OCI-LY7 (cell line): ENCODE results near the gene RASA2. TPM values are rescaled to one million over a fixed set of nuclear protein-coding genes. Genes with fewer than 3 reads are reported as not detected.

ENCODE experiments used
- BruUV-seq: library from RNA; stranded (reverse); fragments of 400-500 nt; replicated peaks from 2 replicates; lab custom pipeline; 2021; lab: Mats Ljungman, UMichigan
- CTCF ChIA-PET: fragments of 300-600 bp; sonication (Branson Sonifier 250); formaldehyde crosslinking; loops from one replicate; lab custom pipeline; 2022; ENCODE audit warnings: antibody characterized with exemption; ENCODE audit not compliant: unreplicated experiment; lab: Charles Lee
- POLR2A ChIA-PET: fragments of 300-600 bp; sonication (Branson Sonifier 250); formaldehyde crosslinking; loops from one replicate; lab custom pipeline; 2022; ENCODE audit warnings: antibody characterized with exemption; lab: Charles Lee
- DNase-seq: peaks from one replicate; pipeline ENCODE4 v3.0.0-alpha.2; 2015; ENCODE audit warnings: low spot score
- H2AFZ ChIP-seq: fragments of 200-600 bp; sonication (generic), shearing (Covaris generic); 2 replicates; pipeline ENCODE4 v1.6.1; 2014; ENCODE audit warnings: mild to moderate bottlenecking, antibody characterized with exemption, low read length, moderate library complexity
- H3K27ac ChIP-seq: fragments of 200-600 bp; sonication (generic); 2 replicates; pipeline ENCODE4 v1.5.1; 2014; ENCODE audit warnings: mixed run types, low read depth, mild to moderate bottlenecking, moderate library complexity, low read length, inconsistent platforms; ENCODE audit not compliant: poor library complexity, severe bottlenecking
- H3K36me3 ChIP-seq: fragments of 200-600 bp; sonication (generic); 2 replicates; pipeline ENCODE4 v1.6.1; 2014; ENCODE audit warnings: mild to moderate bottlenecking, antibody characterized with exemption, low read length, moderate library complexity, mixed read lengths; ENCODE audit not compliant: insufficient read depth
- H3K4me1 ChIP-seq: fragments of 200-600 bp; sonication (generic); 2 replicates; pipeline ENCODE4 v1.5.1; 2014; ENCODE audit warnings: mild to moderate bottlenecking, low read length; ENCODE audit not compliant: insufficient read depth, poor library complexity, severe bottlenecking
- H3K4me2 ChIP-seq: fragments of 200-600 bp; sonication (generic); 2 replicates; pipeline ENCODE4 v1.6.1; 2014; ENCODE audit warnings: mild to moderate bottlenecking, low read length
- H3K4me3 ChIP-seq: fragments of 200-600 bp; sonication (generic); 2 replicates; pipeline ENCODE4 v1.5.1; 2014; ENCODE audit warnings: mild to moderate bottlenecking, low read depth, low read length; ENCODE audit not compliant: poor library complexity, severe bottlenecking
- H3K79me2 ChIP-seq: fragments of 200-600 bp; sonication (generic); 2 replicates; pipeline ENCODE4 v1.6.1; 2016; ENCODE audit warnings: low read depth, mild to moderate bottlenecking, low read length, moderate library complexity, mixed read lengths; ENCODE audit not compliant: insufficient read depth
- H3K9me2 ChIP-seq: fragments of 200-600 bp; sonication (generic); 2 replicates; pipeline ENCODE4 v1.6.1; 2016; ENCODE audit warnings: mild to moderate bottlenecking, low read length, mixed read lengths; ENCODE audit not compliant: insufficient read depth
- H3K9me3 ChIP-seq: fragments of 200-600 bp; sonication (generic); 2 replicates; pipeline ENCODE4 v1.6.1; 2014; ENCODE audit warnings: mild to moderate bottlenecking, mixed run types, low read length, mixed read lengths
- H4K20me1 ChIP-seq: fragments of 200-600 bp; sonication (generic); 2 replicates; pipeline ENCODE4 v1.6.1; 2014; ENCODE audit warnings: mild to moderate bottlenecking, antibody characterized with exemption, low read length, moderate library complexity, mixed read lengths; ENCODE audit not compliant: insufficient read depth
- CTCF ChIP-seq: fragments of 200-600 bp; sonication (generic); conservative IDR thresholded peaks from 2 replicates; pipeline ENCODE4 v1.5.1; 2014; ENCODE audit warnings: mild to moderate bottlenecking, antibody characterized with exemption, low read length, moderate library complexity, mixed read lengths
- EZH2phosphoT487 ChIP-seq: fragments of 200-600 bp; sonication (generic); IDR thresholded peaks from 2 replicates; pipeline ENCODE4 v1.6.1; 2018; ENCODE audit warnings: low read depth, borderline replicate concordance, mild to moderate bottlenecking, mixed run types, antibody characterized with exemption, low read length, moderate library complexity, mixed read lengths
- intact Hi-C: fragments of 100-400 bp; cut with micrococcal nuclease; formaldehyde crosslinking; loops from one replicate; pipeline ENCODE4 v1.10.0; 2022; ENCODE audit not compliant: unreplicated experiment
- total RNA-seq, 2 experiments: library from RNA; depleted of rRNA in 1 of 2; stranded (reverse); fragments of >200 nt in 1 of 2; shearing (Covaris generic) in 1 of 2; gene quantifications; 2 replicates each; pipeline ENCODE4 v1.2.3, GENCODE V29; 2014 to 2022

Gene RASA2
- total RNA-seq, 2 experiments from 2014 or later, result 11.0 to 21.7 TPM

GRCh38 chr3:141452773-141453172 lies 34.1 kb upstream of the RASA2 start:
- Histone ChIP-seq H3K9me3 (no peaks in the 10 kb centered on the region), H4K20me1 (no peaks in the 10 kb centered on the region), H3K4me1 (peaks cover 8% of the 10 kb centered on the region), H3K4me3 (no peak overlapping the region), H3K79me2 (no peaks in the 10 kb centered on the region), H3K27ac (no peak overlapping the region), H3K4me2 (no peak overlapping the region), H2AFZ (peak overlapping the region; percentile 93), H3K9me2 (no peaks in the 10 kb centered on the region), H3K36me3 (no peaks in the 10 kb centered on the region)
- CTCF ChIA-PET, result interaction anchor here (0.7 to 2.3 kb wide), 6 partner anchors 66 to 149 kb away, joined by 3 to 12 read pairs (median 4); no protein-coding TSS in a partner anchor
- intact Hi-C loops, result loop anchor here (1.0 to 5.0 kb wide), 4 partner anchors 91 to 220 kb away; partner anchors contain the start of gene PXYLP1
- no peak for TF ChIP-seq EZH2phosphoT487
- TF ChIP-seq CTCF, result no peak
- no peak for DNase-seq
- BruUV-seq, result no TSS peak
- POLR2A ChIA-PET, result interaction anchor here (0.6 to 2.3 kb wide), 17 partner anchors 9 to 961 kb away, joined by 3 to 16 read pairs (median 4); partner anchors contain the start of gene PXYLP1

- no peaks in the 10 kb centered on the region for H3K79me2 ChIP-seq
- no peak overlapping the region for H3K4me3 ChIP-seq
- CTCF ChIA-PET, result interaction anchor here (0.7 to 1.4 kb wide), 3 partner anchors 9 to 149 kb away, joined by 4 to 7 read pairs (median 4); no protein-coding TSS in a partner anchor
- H3K4me2 ChIP-seq, result no peak overlapping the region
- no peaks in the 10 kb centered on the region for H3K9me3 ChIP-seq
- no TSS peak for BruUV-seq
- no peak overlapping the region for H3K27ac ChIP-seq
- no peaks in the 10 kb centered on the region for H4K20me1 ChIP-seq
- no peak overlapping the region for H2AFZ ChIP-seq
- no peak for TF ChIP-seq EZH2phosphoT487
- TF ChIP-seq CTCF, result no peak
- no peaks in the 10 kb centered on the region for H3K9me2 ChIP-seq
- H3K4me1 ChIP-seq, result peaks cover 8% of the 10 kb centered on the region
- POLR2A ChIA-PET, result interaction anchor here (0.7 to 1.3 kb wide), 4 partner anchors 34 to 423 kb away, joined by 3 to 6 read pairs (median 5); no protein-coding TSS in a partner anchor
- intact Hi-C loops, result loop anchor here (5.0 kb wide), 1 partner anchor 222 kb away; the partner anchor contains the start of gene PXYLP1
- DNase-seq, result no peak
- H3K36me3 ChIP-seq, result no peaks in the 10 kb centered on the region
Observed at GRCh38 chr3:141454054-141454453, 32.8 kb upstream of the RASA2 start.
